Head of caudate nucleus (tissue), 42 donors: Measurements from ENCODE around the gene PC.
A peak's percentile ranks its signal among the peaks of the same experiment; 100 is the strongest.

Source experiments
- DNase-seq, 42 donors: peaks; one replicate each; pipeline versions ENCODE4 v3.0.0 to v3.0.0-alpha.2; 2020 to 2021; ENCODE audit warnings: mixed read lengths in 7 of 42
- intact Hi-C: fragments of 100-400 bp; cut with DNase I; formaldehyde crosslinking; loops from one replicate; pipeline ENCODE4 v1.15.0; 2022

The PC gene

DNA sequence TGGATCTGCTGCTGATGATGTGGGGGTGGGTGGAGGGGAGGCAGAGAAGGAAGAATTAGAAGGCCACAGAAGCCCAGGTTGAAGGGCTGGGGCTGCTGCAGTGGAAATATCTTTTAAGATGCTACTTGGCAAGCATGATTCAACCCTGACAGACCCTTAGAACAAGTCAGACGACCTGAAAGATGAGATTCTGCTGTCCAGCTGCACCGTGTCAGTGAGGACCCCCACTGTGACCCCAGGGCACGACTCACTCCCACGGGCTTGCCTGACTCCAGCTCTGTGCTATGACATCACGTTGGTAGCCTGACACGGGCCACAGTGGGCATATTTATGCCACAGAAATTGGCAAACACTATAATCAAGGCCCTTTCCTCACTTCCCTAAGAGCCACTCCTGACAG is 65.3 kb downstream of the PC start:
- DNase-seq: no peak
- intact Hi-C loops: no loop called here

DNA sequence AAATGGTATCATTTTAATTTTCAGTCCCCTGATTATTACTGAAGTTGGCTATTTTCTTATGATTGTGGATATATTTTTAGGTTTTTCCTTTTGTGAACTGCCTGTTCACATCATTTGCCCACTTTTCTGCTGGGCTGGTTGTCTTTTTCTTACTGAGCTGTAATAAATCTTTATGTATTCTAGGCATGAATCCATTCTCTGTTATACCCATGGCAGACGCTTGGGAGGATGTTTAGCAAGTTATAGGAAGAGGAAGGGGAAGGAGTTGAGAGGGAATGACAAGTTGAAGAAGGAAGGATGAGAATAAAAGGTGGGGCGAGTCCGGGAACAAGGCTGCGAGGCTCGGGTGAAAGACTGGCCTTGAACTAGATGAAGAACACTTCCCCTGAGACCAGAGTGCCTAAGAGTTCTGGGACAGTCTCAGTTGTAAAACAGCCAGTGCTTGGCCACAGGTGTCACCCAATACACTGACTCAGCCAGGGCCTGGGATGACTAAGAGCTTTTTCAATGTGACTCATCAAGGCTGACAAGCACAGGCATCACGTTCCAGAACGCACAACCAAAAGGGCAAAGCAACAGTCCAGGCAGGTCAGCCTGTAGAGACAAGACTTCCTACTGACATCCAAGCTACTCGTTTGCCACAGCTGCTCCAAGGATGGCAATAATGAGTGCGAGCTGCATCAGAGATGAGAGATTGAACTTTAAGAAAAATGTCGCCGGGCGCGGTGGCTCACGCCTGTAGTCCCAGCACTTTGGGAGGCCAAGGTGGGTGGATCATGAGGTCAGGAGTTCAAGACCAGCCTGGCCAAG is 66.1 kb downstream of the PC start:
- DNase-seq: peak in 29 of 42 donors; percentile 34 to 84 (median 50)
- intact Hi-C loops: no loop called here

DNA sequence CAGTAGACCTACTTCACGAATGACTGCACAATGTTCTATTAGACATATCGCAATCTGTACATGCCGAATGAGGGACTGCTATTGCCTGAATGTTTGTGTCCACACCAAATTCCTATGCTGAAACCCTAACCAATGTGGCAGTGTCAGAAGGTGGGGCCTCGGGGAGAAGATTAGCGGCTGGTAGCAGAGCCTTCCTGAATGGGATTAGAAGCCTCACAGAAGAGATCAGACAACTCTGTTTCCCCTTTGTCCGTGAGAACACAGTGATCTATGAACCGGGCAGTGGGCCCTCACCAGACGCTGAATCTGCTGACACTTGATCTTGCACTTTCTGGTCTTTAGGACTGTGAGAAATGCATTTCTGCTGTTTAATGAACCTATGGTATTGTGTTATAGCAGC is 68.2 kb downstream of the PC start:
- no peak for DNase-seq
- intact Hi-C loops: no loop called here

DNA sequence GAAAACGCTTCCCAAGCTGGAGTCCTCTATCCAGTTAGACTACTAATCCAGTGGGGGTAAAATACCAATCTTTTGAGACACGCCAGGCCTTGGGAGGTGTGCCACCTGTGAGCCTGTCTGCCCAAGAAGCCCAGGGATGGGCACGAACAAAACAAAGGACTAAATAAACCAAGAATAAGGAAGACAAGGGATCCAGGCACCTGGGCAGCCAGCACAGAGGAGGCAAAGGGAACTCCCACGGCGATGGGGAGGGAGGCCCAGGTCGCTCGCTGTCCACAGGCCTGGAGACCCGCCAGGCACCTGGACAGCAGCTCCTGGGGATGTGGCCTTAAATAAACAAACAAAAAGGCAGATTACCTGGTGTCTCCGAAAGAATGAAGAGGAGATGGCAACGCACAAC is 69.9 kb downstream of the PC start:
- intact Hi-C loops: no loop called here

DNA sequence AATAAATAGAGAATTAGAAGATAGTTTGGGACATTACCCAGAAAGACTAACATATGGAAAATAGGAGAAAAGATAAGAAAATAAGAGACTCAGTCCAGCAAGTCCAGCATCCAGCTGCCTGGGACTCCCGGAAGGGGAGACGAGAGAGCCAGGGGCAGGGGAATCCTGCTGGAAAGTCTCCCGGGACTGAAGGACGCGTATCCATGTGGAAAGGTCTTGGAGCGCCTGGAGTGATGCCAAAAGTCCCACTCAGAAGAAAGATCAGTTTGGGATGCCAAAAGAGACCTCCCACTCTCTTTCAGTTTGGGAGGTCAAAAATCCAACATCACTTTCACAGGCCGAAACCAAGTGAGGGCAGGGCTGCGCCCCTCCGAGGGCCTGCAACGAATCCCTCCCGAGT is 70.7 kb downstream of the PC start:
- intact Hi-C loops: no loop called here
- DNase-seq: no peak

More for the DNA sequence above, 69.9 kb downstream of the PC start:
- no peak for DNase-seq

DNA sequence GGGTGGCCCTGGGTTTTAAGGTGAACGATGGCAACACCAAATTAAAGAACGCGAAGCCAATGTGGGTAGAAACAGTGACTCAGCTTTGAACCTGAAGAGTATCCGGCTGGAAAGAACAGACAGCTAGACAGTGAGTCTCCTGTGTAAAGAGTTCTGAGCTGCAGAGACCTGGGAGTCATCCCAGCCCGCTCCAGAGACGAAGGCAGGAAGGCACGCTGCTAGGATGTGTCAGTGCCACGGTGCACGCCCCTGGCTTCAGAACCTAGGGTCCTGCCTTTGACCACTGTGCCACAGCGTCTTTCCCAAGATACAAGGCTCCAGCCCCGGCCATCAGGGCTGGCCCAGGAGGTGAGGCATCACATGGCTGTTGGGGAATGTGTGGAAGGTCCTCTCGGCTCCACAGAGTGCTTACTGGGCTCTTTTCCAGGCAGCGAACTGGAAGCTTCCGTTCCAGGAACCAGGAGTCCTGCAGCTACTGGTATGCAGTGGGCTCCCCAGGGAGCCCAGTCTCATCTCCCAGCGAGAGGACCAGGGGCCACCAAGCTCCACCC is 71.4 kb downstream of the PC start:
- intact Hi-C loops: no loop called here
- DNase-seq: peak in 5 of 42 donors; percentile 35 to 49 (median 47)

DNA sequence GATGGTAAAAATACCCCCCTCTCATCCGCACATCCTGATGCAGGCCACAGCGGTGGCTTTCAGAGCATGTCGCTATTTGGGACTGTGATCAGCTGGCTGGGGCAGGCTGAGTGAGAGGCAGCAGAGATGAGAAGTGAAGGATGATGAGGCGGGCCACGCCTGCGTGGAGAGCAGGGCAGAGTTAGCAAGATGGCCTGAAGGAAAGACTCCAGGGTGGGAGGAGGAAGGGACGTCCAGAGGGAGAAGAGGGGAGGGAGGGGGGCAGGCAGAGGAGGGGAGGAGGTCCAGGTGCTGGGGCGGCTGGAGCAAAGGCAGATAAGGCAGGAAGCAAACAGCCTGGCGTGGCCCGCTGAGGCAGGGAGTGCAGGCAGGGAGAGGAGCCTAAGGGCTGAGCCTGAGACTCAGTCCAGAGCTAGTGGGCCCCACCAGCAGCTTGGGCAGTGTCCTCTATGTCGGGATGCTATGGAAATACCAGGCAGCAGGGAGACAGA is 72.2 kb downstream of the PC start:
- intact Hi-C loops: no loop called here
- no peak for DNase-seq

DNA sequence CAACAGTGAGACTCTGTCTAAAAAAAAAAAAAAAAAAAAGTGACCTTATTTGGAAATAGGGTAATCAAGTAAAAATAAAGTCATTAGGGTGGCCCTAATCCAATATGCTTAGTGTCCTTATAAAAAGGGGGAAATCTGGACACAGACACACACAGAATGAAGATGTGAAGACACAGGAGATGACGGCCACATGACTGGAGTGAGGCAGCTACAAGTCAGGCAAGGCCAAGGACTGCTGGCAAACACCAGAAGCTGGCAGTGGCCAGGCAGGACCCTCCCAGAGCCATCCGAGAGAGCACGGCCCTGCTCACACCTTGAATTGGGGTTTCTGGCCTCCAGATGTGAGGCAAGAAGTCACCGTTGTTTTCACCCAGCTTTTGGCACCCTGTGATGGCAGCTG is 72.7 kb downstream of the PC start:
- DNase-seq: no peak
- intact Hi-C loops: no loop called here

DNA sequence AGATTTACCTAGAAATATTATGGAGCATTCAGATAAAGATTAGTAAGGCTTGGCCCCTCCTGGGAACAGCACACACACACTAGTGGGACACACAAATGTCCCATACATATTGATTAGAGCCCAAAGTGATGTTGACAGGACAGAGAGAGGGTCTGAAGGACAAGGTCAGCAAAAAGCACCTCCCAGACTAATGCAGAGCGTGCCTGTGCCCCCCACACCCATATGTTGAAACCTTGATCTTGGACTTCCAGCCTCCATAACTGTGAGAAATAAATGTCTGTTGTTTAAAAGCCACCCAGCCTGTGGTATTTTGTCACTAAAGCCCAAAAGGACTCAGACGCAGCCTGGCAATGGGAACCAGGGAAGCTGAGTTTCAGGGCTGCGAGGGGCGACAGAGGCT is 73.7 kb downstream of the PC start:
- intact Hi-C loops: no loop called here
- no peak for DNase-seq

DNA sequence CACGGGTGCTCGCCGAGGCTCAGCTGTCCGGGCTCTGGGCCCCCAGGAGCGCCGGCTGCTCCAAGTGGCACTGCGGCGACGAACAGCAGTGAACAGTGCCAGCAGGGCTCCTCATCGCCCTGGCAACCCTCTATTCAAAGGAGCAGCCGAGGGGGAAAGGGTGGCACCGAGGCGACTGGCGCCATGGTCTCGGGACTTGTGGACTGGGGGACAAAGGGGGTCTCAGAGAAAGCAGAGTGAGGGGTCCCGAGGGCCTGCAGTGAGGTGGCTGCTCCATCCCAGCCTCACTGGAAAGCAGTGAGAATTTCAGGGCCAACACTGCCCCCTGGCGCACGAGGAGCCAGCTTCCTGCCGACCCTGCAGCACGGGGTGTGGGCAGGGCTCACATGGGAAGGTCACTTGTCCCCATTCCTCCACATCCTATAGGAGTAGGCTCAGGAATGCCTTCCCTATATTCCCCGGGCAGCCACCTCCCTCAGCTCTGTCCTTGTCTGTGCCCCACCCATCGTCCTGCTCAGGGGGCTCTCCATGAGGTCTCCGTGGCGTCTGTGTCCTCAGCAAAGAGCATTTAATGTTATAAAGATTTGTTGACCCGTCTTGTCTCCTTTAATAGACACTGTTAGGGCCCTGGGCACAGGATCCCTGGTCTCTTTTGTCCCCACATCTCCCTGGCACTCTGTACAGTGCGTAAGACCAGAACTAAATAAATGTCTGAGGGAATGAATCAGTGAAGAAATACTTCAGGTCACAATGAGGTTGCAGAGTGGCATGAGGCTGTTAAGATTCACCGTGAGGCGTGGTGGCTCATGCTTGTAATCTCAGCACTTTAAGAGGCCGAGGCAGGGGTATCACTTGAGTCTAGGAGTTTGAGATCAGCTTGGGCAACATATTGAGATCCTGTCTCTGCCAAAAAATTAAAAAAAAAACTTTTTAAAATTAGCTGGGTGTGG is 74.9 kb downstream of the PC start:
- peak; percentile 54 to 94 (median 87) for DNase-seq
- intact Hi-C loops: loop anchor here (1.0 kb wide), 1 partner anchor 75 kb away; the partner anchor contains the start of gene PC

DNA sequence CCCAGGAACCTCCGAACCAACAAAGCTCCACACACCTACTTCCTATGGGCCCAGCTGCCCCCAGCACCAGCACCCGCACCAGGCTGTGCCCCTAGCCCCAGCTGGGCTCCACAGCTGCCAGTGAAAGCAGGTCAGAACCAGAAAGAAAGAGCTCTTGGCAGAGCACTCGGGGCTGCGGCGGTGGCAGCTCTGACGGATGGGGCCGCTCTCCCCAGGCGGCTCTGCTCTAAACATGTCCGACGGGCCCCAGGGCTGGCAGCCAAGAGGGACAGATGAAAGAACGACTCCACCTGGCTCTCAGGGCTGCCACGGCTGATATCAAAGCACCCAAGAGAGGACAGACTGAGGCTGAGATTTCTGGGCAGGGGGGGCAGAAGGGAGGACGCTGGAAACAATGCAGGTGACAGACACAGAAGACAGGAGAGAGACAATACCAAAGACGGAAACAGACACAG is 75.6 kb downstream of the PC start:
- intact Hi-C loops: loop anchor here (1.0 kb wide), 1 partner anchor 76 kb away; the partner anchor contains the start of gene PC
- DNase-seq: peak; percentile 14 to 72 (median 48)

DNA sequence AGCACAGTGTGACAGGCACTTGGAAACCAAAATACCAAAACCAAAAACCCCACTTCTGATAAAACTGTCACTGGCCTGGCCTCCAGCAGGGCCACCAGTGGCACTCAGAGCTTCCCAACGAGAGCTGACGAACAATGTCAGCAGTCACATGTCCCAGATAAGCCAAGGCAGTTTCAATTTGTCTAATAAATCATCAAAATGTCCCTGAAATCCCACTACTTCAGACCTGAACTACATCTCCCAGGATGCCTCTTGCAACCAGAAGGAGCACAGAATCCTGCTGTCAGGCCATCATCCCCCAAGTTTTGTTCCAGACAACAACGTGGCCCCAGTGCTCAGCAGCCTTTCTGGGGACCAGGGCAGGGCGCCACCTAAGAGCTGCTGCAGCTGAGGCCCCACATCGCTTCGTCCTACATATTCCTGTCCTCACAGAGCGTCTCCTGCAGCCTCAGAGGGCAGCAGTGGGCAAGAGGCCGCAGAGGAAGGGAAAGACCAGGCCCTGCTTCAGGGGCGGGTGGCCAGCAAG is 76.2 kb downstream of the PC start:
- DNase-seq: peak in 6 of 42 donors; percentile 20 to 54 (median 30)
- intact Hi-C loops: no loop called here

DNA sequence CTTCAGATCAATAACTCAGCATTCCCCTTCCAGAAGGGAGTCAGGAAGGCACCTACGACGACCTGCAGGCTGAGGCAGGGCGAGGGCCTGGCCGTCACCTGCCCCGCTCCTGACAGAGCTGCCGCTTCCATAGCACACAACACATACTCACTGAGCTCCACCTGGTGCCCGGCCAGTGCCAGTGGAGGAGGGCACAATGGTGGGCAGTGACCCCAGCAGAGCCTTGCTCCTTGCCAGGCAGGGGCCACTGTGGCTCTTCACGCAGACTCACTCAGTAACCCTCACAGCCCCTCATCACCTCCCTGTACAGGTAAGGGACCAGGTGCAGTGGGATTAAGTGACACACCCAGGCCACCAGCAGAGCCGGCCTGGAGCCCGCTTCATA is 76.7 kb downstream of the PC start:
- intact Hi-C loops: no loop called here
- DNase-seq: no peak

DNA sequence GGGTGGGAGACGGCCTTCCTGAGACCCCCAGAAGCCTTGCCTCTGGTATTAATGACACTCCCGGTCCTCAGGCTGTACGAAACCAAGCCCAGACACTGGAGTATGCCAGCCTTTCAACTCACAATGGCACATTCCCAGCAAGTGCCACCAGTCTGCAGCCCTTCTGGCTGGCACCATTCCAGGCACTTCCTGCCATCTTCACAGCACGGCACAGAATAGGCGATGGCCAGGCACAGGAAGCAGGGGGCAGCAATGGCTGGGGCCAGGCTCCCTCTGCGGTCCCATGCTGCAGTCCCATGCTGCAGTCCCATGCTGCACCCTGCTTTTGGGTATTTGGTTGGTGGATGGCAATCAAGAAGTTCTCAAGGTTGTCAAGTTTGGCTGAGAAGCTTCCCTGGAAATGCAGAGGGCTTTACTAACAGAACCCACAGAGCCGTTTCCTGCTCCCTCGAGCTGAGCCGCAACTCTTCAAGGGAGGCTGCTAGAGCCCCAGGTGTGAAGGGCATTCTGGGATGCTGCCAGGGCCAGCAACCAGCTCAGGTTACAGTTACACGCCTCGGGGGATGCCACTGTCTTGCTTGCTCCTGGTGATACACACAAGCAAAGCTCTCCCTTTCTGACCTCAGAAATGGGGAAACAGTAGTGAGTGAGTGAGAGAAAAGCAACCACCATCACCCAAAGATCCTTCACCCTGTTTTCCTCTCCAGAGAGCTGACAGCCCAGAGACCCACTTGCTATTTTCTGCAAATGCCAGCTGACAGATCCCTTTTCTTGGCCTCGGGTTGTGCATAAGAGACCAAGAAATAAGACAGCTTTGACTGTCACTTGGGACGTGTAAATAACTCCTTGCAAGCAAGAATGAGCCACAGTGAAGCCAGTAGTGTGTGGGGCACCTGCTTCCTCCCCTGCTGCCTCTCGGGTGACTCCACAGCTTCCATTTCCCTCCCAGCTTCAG is 77.4 kb downstream of the PC start:
- intact Hi-C loops: no loop called here
- peak; percentile 45 to 84 (median 69) for DNase-seq

DNA sequence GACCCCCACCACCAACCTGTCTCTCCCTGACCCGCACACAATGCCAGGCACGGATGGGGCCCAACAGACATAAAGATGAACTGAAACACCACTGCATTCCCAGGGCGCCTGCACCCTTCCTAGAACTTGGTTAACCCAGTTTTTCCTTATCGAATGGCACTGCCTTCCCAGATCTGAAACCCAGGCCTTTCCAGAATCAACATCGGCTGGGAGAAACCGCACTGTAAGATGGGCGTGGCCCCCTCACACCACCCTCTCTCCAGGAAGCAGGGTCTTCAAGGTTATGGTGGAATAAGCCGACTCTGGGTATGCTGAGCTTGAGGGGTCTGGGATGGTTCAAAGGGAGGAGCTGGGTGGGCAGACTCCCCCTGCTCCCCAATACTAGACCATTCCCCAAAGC is 78.2 kb downstream of the PC start:
- intact Hi-C loops: no loop called here
- no peak for DNase-seq

DNA sequence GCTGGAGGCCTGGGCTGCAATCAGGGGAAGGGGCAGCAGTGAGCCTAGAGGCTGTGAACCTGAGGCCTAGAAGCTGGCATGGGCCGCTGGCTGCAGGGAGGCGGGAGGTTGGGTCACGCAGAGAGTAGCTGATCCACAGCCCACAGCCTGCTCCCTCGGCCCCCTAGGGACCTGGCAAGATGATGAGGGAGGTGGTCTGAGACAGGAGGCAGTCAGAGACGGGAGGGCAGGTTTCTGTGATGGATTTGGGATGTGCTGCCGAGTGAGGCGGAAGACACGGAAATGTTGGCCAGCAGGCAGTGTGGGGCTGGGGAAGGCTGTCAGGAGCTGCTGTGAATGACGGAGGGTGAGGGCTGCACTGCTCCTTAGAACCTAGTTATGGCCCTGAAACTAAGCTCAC is 78.6 kb downstream of the PC start:
- no peak for DNase-seq
- intact Hi-C loops: no loop called here

DNA sequence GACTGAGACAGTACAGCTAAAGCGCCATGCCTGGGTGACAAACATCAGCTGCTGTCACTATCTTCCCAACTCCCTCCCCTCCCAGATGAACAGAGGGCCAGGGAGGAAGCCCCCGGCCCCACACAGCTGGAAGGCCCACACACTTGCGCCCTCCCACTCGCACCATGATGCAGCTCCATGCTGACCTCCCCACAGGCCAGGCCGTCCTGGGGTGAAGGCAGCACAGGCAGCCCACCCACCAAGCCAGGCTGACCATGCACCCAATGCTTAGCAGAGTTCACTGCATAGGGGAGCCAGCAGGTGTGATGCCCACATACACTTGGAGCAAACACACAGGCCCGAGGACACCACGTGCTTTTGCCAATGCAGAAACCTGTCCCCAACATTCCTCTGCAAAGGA is 79.2 kb downstream of the PC start:
- intact Hi-C loops: no loop called here
- DNase-seq: no peak

DNA sequence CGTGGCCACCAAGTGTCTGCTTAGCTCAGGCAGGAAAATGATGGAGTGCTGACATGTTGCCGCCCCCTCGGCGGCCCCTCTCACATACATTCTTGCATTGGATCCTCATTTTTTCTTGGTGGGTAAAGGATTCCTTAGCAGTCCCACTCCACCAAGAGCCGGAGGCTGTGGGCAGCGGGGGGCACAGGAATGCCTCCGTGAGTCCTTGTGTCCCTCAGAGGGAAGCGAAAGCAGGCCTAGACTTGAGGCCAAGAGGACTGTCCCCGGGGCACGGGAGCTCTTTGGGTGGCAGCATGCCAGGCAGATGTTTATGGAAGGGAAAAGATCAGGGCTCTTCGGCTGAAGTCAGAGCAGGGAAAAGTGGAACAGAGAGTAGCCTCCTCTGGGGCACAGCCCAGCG is 79.7 kb downstream of the PC start:
- intact Hi-C loops: no loop called here
- no peak for DNase-seq
